GM18867 (cell line): ENCODE results near the gene XRCC2.

ENCODE experiments used
- ATAC-seq: cut with Tn5 transposase; IDR thresholded peaks from one replicate; pipeline ENCODE4 v1.9.1; 2021; ENCODE audit warnings: mild to moderate bottlenecking, moderate library complexity; ENCODE audit not compliant: unreplicated experiment

The XRCC2 gene

DNA sequence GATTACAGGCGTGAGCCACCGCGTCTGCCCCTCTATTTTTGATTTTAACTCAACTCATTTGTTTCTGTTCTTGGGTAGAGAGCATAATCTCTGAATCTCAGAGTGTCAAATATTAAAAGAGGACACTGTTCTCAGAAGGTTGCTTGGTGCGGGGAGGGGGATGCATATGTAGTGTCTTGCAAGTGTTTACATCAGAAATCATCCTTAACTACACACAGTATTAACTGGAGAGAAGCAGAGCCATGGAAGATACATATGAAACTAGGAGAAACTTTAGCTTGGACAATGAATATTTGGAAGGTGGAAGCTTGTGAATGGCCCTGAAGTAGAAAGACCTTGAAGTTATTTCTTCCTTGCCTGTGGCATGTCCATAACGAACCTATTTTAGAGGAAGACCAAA lies 57.5 kb downstream of the XRCC2 start:
- no peak for ATAC-seq

DNA sequence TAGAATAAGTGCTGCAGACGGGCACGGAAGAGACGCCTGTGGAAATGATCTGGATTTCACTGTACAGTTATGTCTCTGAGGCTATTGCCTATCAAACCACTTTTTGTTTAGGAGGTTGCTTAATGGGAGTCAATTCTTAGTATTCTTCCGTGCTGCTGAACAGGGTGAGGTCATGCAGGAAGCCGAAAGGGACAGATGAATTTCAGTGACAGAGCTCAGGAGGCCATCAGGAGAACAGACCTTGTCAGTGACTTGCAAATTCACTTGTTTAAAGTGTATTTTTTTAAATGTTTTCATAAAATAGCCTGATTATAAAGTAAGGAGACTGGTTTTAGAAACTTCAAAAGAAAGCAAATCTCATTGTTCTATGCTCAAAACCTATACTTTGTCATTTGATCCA lies 58.9 kb downstream of the XRCC2 start:
- ATAC-seq: no peak

DNA sequence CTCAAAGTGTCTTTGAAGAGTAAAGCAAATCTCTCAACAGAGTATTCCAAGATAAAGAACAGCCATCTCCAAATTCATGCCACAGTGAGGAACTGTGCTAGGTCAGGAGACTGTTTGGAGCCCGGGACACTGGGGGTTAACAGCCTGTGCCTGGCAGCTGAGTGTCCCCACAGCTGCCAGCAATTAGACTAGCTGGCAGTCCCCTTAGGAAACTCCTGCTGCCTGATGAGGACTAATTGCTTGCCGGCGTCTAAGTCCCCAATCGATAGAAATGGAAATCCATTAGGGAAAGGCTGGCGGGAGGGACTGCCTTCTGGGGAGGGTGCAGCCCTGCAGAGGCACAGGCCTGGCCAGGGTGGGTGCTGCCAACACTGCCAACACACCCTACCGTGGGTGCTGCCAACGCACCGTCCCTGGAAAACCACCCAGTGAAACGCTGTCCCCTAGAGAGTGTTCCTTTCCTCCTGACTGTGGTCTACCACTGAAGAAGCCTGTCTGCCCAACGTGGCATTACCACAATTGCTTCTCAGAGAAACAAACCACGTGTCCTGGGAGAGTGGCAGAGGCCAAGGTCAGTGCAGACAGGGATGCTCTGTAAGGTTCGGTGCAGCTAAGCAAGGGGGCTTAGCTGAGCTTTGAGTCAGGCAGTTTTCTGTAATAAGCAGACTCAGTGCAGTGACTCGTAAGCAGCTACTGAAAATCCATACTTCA lies 60.8 kb downstream of the XRCC2 start:
- ATAC-seq: no peak

DNA sequence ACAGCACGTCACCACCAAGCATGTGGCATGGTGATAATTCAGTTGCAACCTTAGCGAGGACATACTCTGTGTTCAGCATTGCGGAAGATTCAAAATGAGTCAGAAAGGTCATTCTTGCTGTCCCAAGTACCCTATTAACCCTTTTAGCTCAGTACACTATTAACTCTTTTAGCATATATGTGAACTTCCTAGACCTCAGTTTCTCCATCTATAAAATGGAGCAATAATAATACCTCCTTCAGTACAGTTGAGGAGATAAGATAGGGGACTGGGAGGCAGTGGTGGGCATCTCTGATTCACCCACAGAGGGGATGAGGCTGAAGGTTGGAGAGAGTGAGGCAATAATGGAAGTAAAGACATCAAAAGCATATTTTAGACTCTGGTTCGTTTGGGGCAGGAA lies 67.3 kb downstream of the XRCC2 start:
- ATAC-seq: no peak

DNA sequence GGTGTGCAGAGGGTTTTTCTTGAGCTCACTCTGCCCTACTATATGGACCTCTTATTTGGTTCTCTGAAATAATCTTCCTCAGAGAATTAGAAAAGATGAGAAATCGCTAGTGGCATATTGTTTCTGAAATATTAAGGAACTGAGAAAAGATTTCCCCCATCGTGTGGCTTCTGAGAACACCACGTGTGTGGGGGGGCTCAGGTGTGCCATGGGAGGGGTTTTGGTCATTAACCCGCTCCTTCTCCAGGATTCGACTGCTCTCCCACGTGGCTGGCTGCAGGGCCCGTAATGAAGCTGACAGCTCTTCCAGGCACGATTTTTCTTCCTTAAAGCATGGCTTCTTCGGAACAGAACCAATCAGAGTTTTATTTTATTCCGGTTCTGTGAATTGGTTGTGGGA lies 67.7 kb downstream of the XRCC2 start:
- ATAC-seq: no peak

DNA sequence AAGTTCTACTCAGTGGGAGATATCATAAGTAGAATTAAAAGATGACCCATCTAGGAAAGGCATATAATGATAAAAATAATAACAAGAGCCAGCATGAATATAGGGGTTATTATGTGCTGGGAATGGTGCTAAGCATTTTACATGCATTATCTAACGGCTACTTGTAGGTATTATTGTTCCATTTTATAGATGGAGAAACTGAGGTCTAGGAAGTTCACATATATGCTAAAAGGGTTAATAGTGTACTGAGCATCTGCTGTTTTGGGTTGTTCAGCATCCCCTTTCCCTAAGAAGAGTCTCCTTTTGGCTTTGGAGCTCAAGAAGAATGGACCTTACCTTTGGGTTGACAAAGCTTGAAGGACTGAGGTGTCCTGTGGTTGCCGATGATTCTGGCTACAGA lies 68.9 kb downstream of the XRCC2 start:
- no peak for ATAC-seq

DNA sequence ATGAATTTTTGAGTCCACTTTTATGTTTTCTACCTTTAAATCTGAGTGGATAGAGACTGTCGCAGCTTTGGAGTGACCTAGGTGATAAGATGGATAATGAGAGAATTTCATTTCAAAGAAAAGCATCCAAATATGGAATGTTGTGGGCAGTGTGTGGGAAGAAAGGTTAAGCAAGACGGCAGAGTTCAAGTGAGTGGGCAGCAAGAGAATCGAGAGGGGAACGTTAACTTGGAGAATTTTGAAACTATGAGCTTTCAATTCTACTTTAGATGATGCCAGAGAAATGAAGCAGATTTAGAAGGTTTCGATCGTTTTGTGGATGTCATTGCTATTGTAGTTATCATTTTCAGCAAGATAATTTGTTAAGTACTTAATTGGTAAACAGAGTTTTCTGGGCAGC lies 73.0 kb downstream of the XRCC2 start:
- ATAC-seq: no peak

DNA sequence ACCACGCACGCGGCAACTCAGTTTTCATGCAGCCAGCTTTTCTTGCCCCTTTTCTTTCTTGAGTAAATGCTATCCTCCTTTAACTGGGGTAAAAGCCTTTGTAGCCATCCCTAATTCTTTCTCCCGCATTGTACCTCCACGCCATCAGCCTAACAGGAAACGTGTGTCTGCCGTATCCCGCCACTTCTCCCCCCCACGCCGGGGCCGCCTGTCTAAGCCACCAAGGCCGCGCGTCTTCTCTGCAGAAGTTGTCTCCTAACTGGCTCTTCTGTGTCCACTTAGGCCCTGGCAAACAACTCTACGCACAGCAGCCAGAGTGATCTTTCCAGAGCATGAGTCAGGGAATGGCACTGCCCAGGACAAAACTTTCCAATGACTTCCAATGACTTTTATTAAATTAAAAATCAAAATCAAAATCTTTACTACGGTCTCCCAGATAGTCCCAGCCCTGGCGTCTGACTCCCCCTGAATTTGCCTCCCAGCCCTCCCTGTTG lies 74.6 kb downstream of the XRCC2 start:
- ATAC-seq: no peak

DNA sequence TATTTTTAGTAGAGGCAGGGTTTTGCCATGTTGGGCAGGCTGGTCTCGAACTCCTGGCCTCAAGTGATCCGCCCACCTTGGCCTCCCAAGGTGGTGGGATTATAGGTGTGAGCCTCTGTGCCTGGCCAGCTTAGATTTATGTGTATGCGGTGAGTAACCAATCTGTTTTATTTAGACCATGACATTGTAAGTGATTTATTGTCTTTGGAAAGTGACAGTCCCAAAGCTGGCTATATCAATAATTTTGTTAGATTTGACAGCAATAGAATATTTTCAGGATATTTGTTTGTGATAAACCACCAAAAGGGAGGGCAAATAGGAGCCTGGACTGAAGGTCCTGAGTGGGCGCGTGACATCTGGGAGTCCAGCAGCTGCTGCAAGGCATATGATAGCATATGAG lies 75.7 kb downstream of the XRCC2 start:
- no peak for ATAC-seq

DNA sequence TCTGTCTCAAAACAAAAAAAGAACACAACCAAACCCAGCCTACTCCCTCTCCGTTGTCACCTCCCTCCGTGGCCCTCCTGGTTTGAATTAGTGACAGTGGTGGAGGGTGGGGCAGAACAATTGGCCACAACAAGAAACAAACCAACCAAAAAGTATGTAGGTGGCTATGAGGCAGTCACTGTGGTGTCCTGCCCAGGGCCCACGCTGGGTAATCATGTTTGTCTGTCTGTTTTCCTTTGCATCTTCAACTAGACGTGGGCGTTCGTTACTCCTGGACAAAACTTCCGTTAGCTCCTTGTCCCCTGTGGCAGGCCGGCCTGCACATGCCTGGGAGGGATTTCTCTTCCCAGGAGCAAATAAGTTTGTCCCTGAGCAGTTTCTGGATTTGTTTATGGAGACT lies 78.4 kb downstream of the XRCC2 start:
- ATAC-seq: no peak

DNA sequence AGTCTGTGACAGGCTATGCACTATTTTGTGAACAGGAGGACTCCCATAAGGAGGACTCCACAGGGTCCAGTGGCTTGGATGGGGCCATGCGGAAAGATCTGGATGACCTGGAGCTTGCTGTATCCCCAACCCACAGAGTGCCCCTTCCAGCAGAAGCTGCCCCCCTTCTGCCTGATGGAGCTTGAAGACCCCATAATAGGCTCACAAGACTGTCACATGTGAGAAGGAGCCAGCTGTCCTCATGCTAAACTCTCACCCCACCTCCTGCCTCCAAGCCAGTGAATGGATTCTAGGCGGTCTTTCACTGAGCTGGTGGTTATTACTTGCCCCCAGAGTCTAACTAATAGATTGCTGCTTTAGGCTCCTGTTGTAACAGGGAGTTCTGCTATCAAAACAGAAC lies 79.1 kb downstream of the XRCC2 start:
- no peak for ATAC-seq
